ENCODE data around the gene LNP1.

LNP1 gene

DNA sequence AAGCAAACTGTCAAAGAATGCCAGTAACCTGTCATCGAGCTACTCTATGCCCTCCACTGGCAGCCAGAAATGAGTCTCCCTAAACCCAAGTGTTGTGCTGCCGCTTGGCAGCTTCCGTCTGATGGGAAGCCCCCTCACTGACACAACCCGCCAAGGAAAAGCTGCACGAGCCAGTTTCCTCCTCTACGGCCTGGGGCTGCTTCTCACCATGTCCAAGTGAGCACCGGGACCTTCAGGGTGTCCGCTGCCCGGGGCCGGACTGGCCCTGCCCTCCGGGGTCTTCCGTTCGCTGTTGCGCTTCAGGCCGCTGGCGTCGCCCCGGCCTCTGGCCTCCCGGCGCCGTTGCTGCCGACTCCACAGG is 940 bp upstream of the LNP1 start:
- no peak for FAIRE-seq

DNA sequence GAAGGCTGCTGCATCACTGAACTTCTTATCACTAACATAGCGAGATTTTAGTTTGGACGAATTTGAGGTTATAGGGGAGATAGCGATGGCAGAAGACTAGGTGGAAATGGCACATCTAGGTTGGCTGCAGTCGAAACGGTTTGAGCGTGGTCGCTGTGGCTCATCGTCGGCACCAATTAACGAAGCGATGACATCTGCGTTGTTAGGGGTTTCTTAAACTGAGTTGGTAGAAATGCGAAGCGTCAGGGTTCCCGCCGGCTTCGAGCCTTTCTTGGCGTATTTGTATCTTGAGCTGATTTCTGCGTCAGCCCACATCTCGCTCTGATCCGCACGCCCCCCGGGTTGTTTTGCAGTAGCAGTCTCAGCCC is 319 bp downstream of the LNP1 start:
- FAIRE-seq: no peak

DNA sequence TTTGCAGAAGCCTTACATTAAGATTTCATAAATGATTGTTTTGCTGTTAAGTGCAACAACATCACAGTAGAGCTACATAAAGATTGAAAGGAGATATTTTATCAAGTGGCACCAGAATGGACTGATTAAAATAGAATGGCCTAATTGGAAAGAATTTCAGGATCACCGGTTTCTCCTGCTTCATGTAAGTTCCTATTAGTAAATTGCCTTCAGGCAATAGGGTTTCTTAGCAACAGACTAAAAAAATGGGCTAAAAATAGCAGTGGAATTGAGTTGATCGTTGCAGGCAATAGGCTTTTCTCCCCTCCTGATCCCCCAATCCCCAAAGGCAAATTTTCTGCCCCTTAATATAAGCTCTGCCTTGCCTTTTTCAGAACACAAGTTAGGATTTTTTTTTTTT is 917 bp downstream of the LNP1 start:
- peak; percentile 81 for FAIRE-seq

DNA sequence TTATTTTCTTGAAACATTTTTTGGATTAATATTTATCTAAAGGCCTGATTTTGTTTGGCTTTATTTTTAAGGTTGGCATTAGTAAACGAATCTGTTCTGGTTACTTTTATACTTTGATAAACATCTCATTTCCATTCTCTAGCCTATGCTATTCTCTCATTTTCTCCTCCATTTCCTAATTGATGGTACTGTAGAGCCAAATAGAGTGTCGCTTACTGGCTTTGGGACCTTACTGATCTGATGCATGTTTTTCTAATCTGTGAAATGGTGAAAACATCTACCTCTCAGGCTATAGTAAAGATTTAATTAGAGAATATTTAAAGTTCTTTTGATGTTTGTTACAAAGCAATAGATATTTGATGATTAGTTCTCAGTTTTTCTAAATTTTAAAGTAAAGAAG is 1.6 kb downstream of the LNP1 start:
- FAIRE-seq: no peak

DNA sequence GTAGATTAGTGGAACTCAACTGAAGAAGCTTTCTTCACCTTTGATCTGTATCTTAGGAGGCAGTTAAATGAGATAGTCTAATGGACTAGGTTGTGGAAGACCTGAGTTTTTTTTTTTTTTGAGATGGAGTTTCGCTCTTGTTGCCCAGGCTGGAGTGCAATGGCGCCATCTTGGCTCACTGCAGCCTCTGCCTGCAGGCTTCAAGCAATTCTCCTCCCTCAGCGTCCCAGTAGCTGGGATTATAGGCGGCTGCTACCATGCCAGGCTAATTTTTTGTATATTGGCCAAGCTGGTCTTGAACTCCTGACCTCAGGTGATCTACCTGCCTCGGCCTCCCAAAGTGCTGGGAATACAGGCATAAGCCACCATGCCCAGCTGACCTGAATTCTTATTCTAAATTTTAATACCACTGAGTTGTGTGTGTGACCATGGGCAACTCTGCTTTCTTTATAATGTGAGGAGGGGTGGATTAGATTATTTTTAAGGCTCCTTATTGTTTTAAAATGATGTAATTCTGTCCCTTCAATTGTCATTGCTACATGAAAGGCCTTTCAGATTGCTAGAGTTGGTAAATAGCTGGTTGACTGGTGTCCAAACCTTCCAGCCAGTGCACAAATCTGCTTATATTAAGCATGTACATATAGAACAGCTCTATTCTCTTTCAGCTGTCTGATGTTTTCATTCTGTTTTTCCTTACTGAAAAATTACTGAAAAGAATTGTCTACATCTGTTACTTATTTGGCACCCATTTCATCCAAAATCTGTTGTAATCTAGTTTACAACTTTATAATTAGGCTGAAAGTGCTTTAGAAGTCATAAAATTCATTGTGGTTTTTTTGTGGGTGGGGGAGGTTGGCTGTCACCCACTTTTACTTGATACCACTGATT is 2.3 kb downstream of the LNP1 start:
- no peak for FAIRE-seq

DNA sequence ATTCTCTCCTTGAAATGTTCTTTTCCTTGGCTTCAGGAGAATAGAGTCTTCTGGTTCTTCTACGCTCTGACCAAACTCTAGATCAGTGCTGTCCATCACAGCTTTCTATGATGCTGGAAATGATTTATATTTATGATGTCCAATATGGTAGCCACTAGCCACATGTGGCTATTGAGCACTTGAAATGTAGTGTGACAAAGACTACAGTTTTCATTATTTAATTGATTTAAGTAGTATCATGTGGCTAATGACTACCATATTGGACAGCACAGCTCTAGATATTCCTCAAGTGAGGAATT is 2.9 kb downstream of the LNP1 start:
- no peak for FAIRE-seq

DNA sequence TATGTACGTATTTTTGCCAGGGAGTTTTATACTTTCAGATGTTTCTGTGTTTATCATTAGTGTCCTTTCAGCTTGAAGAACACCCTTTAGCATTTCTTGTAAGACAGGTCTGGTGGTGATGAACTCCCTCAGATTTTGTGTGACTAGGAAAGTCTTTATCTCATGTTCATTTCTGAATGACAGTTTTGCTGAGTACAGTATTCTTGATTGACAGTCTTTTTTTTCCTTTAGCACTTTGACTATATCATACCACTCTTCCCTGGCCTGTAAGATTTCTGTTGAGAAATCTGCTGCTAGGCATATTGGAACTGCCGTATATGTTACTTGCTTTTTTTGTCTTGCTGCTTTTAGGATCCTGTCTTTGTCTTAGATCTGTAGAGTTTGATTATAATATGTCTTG is 5.8 kb downstream of the LNP1 start:
- FAIRE-seq: no peak

DNA sequence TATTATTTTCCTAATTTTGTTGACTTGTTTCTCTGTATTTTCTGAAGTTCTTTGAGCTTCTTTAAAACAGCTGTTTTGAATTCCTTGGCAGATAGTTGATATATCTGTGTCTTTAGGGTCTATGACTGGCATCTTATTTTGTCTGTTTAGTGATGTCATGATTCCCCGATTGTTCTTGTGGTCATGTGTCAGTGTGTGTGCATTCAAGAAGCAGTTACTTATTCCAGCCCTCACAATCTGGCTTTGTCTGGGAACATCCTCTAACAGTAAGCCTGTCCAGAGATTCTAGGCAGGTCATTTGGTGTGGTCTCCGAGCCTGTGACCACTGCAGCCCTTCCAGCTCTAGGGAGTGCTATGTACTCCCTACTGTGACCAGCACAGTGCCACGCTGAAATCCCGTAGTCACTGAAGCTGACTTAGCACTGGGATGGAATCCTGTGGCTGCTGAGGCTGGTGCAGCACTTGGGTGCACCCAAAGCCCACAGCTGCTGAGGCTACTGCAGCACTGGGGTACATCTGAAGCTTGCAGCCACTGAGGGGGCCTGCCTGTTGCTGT is 6.7 kb downstream of the LNP1 start:
- FAIRE-seq: no peak

DNA sequence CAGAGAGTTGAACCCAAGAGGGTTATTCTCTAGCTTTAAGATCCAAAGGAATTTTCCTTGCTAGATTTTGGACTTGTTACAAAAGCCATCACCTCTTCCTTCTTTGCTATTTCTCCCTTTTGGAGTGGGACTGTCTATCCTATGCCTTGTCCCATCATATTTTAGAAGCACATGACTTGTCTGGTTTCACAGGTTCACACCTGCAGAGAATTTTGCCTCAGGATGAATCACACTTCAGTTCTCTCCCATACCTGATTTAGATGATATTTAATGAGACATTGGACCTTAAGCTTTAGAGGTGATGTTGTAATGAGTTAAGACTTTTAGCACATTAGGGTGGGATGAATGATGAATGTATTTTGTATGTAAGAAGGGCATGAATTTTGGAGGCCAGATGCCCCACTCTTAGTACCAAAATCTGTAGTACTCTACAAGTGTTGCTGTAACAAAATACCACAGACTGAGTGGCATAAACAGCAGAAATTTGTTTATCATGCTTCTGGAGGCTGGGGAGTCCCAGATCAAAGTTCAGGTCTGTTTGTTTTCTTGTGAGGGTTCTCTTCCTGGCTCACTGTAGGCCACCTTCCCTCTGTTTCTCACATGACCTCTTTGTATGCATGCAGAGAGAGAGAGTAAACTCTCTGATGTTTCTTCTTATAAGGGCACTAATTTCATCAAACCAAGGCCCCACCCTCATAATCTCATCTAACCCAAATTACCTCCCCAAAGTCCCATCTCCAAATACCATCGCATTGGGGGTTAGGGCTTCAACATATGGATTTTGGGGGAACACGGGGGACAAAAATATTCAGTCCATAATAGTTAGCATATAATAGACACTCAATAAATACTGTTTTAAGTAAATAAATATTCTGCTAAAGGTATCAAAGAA is 10.0 kb downstream of the LNP1 start:
- no peak for FAIRE-seq

DNA sequence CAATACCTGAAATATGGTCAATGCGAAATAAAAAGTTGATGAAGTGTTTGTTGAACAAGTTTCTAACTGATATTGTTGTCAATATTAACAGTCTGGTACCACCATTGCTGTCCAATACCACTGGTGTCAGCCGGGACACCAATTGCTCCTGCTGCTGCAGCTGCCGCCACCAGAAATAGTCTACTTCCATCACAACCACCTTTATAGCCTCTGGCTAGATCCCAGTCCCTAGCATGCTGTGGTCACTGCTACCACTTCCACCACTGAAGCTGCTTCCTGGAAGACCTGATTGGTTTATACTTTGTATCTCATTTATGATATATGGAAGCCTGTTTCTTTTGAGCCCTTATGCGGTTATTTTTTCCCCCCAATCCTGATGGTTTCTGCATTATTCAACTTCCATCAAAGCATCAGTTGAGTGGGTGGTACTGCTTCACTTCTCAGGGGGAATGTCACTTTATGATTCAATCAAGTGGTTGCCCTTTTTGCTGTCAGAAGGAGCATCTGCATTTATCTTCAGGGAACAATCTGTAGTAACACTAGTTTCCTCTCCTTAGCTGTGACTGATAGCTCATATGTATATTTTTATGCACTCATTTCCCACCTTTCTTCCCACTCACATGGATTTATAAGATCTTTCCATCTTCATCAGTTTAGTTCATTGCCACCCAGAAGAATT is 11.7 kb downstream of the LNP1 start:
- no peak for FAIRE-seq

DNA sequence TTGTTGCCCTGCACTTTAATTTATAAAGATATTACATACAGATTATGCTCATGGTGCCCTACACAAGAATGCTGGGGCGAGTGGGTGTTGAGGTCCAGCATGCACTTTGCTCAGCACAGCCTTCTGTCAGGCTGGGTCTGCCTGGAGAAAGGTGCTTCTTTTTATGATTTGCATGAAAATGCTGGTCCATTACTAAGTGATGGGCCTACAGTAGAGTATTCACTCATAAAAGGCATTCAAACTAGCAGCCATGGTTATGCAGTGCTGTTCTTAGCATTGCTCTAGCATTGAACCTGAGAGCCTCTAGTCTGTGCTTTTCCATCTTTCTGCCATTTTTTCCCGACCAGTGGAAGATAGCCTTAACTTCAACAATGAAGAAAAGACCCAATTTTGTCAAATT is 12.3 kb downstream of the LNP1 start:
- no peak for FAIRE-seq

DNA sequence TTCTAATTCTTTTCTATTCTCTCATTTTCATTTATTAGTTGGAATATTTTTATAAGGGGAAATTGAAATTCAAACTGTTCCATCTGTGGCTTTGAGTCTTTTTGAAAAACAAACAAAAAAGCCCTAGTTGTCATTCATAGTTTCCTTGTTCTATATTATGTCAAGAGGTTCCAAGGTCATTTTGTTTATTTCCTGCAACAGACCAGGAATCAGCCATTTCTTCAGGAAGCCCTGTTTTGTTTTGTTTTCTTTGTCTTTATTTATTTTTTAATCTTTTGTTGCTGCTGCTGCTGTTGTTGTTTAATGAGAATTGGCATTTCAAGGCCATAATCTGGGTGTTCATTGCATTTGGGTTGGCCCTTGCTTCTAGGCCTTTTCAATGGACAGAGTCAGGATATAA is 14.8 kb downstream of the LNP1 start:
- FAIRE-seq: no peak

DNA sequence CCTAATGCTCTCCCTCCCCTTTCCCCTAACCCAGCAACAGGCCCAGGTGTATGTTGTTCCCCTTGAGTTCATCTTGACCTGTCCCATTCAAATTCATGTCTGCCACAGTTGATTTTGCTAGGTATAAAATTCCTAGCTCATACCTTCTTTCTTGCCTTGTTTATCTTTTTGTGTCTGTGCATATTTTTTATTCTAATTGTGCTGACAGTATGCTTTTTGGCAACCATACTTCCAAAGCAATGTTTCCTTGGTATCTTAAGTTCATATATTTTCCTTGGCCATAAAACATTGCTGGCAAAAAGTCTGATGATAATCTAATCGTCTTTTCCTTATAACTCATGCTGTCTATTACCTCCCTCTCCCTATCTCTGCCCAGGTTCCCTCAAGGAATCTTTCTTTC is 15.5 kb downstream of the LNP1 start:
- no peak for FAIRE-seq

DNA sequence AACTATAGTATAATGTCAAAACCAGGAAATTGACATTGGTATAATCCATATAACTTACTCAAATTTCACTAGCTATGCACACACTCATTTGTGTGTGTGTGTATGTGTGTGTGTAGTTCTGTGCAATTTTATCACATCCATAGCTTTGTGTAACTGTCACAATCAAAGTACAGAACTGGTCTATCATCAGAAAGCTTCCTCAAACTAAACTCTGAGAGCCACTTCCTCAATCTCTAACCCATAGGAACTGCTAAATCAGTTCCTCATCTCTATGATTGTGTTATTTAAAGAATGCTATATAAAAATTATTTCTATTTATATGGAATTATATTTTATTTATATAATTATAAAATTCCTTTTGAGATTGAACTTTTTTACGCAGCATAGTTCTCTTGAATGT is 18.1 kb downstream of the LNP1 start:
- no peak for FAIRE-seq

DNA sequence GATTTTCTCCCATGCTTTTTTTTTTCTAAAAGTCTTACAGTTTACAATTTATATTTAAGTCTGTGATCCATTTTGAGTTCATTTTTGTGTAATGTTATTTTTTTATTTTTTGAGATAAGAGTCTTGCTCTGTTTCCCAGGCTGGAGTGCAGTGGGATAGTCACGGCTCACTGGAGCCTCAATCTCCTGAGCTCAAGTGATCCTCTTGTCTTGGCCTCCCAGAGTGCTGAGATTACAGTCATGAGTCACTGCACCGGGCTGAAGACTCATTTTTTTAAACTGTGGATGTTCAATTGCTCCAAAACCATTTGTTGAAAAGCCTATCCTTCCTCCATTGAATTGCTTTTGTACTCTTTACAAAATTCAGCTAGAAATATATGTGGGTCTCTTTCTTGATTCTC is 19.5 kb downstream of the LNP1 start:
- FAIRE-seq: no peak

DNA sequence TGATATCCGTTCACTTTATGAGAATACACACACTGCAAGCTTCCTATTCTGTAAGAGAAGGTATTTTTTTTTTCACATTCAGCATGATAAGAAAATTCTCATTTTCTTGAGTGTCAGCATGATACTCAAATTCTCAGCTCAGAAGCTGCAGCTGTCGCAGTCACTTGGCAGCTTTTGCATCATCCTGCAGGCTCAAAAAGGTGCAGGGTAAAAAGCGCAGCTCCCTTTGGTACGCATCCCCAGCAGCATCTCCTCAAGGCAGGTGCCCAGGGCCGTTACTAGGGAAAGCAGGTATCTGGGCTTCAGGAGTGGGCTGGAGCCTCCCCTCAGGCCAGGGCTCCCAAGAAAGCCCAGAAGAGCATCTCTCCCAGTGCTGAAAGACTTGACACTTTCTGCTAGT is 22.3 kb downstream of the LNP1 start:
- FAIRE-seq: no peak

DNA sequence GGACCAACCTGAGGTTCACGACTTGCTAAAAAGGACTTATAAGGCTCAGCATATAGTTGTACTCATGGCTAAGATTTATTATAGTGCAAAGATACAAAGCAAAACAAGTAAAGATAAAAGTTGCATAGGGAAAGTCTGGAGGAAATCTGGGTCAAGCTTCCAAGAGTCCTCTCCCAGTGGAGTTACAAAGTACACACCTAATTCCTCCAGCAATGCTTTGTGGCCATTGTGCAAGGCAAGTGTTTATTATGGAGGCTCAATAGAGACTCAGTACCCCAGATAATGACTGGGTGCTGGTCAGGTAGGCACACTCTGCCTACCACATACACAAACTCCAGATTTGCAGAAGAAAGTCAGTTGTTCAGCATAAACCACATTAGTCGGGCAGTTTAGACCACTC is 22.9 kb downstream of the LNP1 start:
- no peak for FAIRE-seq

DNA sequence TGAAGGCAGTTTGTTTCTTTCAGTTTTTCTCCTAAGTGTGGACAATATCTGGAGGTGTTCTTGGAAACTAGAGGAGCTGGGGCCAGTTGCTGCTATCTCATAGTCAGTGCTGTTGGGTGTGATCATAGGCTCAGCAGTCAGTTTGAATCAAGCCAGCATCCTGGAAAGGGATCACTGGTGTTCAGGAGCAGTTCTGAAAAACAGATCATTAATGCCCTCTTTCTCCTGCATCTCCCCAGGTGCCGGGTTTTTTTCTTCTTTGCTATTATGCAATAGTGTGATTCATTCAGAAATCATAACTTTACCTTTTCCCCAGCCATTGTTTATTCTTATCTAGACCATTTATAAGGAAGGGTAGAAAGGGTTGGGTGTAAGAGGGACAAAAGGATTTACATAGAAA is 24.0 kb downstream of the LNP1 start:
- no peak for FAIRE-seq

DNA sequence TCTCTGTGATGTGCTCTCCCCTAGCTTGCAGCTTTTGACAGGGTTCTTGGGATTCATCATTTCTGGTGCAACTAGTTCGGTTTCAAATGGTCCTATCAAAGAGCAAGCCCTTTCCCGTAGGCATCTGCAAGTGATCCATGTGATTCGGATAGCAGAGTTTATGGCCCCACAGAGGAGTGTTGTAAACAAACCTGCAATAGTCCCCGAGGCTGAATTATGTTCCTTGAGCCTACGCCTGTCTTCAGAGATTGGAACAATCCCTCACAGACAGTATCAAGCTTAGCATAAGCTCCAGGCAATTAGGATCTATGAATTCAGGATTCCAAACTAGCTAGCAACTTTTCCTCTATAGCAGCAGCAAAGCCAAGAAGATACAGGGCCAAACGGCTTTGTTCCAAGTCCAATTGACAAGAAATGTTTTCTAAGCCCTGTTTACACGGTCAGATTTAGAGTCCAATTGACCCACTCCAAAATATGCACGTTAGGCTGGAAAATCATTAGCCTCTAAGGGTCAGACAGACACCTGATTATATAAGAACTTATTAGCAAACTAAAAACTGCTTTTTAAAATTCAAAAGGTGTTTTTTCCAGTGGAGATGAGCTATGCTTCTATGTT is 24.8 kb downstream of the LNP1 start:
- no peak for FAIRE-seq

DNA sequence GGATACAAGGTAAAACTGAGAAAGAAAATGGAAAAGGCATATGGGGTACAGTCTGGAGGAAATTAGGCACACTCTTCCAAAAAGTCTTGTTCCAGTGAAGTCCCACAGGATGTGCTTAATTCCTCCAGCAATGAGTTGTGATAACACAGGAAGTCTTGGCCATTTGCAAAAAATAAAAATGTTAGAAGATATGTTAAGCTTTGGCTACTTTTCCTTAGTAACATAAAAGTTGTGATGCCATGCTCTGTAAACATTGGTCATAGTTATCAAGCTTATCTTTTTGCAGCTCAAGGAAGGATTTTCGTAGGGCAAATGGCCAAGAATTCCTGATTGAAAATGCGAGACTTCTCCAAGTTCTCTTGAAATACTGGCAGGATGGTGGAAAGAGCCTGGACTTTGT is 26.4 kb downstream of the LNP1 start:
- no peak for FAIRE-seq

DNA sequence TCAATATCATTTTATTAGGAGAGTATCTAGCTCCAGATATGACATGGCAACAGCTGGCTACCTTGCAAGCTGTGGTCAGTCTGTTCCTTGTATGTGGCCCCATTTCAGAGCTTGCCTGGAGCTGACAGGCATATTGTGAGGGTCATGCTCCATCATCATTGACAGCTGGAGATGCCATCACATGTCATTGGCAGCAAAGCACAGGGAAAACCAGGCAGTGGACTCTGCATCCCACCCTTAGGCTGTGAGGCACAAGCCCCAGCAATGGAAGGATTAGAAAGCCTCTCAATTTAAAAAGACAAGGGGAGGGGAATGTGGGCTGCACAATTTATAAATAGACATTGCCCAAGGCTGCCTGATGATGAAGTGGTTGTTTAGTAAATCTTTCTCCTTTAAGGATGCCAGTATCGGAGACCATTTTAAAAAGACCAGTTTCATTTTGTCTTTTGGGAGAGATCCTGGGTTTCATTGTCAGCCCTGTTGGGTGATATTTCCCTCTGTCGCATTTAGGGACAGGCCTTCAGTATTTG is 27.9 kb downstream of the LNP1 start:
- FAIRE-seq: no peak

DNA sequence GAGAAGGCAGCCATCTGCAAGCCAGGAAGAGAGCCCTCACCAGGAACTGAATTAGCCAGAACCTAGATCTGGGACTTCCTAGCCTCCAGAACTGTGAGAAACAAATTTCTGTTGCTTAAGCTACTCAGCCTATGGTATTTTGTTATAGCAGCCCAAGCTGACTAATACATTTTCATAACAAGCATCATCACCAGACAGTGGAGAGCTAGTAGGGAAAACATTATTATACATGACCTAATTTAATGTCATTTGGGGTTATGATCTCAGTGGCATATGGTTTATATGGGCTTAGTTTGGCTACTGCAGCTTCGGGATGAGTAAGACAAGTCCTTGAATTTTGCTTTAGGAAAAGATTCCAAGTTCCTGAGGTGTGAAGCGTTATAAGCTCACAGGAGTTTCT is 35.6 kb downstream of the LNP1 start:
- FAIRE-seq: no peak
